HG03378 (cell line): ENCODE data around the gene SMARCD3.

Experiments used
- ATAC-seq: cut with Tn5 transposase; IDR thresholded peaks from one replicate; pipeline ENCODE4 v1.9.1; 2021; ENCODE audit warnings: mild to moderate bottlenecking, moderate library complexity; ENCODE audit not compliant: unreplicated experiment

The SMARCD3 gene

GRCh38 chr7:151238924-151239836 lies 9.3 kb downstream of the SMARCD3 start:
- ATAC-seq, result no peak

GRCh38 chr7:151238190-151238810 lies 10.2 kb downstream of the SMARCD3 start:
- no peak for ATAC-seq

- no peak for ATAC-seq
Measured at GRCh38 chr7:151237244-151238189, 11.0 kb downstream of the SMARCD3 start.

GRCh38 chr7:151236406-151236805 lies 12.1 kb downstream of the SMARCD3 start:
- no peak for ATAC-seq

- no peak for ATAC-seq
Measured at GRCh38 chr7:151235091-151235787, 13.3 kb downstream of the SMARCD3 start.

- ATAC-seq, result no peak
Measured at GRCh38 chr7:151233804-151234203, 14.7 kb downstream of the SMARCD3 start.

GRCh38 chr7:151232917-151233701 lies 15.4 kb downstream of the SMARCD3 start:
- peak; percentile 45 for ATAC-seq

- peak; percentile 86 for ATAC-seq
Measured at GRCh38 chr7:151232091-151232916, 16.2 kb downstream of the SMARCD3 start, which contains the start of gene CHPF2. TSS of gene CHPF2 (plus strand) at chr7:151232483. CDS start at chr7:151234012, 1,529 bp downstream.

- no peak for ATAC-seq
Measured at GRCh38 chr7:151231080-151231479, 17.4 kb downstream of the SMARCD3 start.

- no peak for ATAC-seq
Measured at GRCh38 chr7:151229249-151229648, 19.2 kb downstream of the SMARCD3 start.

GRCh38 chr7:151228024-151228866 lies 20.2 kb downstream of the SMARCD3 start:
- ATAC-seq, result no peak

GRCh38 chr7:151226875-151227782 lies 21.4 kb downstream of the SMARCD3 start, which contains the start of gene ABCF2:
TSS of gene ABCF2 (minus strand) at chr7:151227205. CDS start at chr7:151226458, 747 bp downstream.
- peak; percentile 98 for ATAC-seq

GRCh38 chr7:151226560-151226874 lies 22.0 kb downstream of the SMARCD3 start:
- ATAC-seq, result no peak

GRCh38 chr7:151225948-151226510 lies 22.5 kb downstream of the SMARCD3 start:
- no peak for ATAC-seq

GRCh38 chr7:151223728-151224127 lies 24.8 kb downstream of the SMARCD3 start:
- ATAC-seq, result no peak

GRCh38 chr7:151218170-151218569 lies 30.3 kb downstream of the SMARCD3 start:
- no peak for ATAC-seq
